NCI-H2196 (cell line): ENCODE data around the gene SRXN1.

Experiments used
- DNase-seq: peaks from one replicate; lab custom pipeline; 2025; ENCODE audit not compliant: unreplicated experiment; lab: John Stamatoyannopoulos, UW

Gene SRXN1

GRCh38 chr20:637559-637958 lies 15.4 kb downstream of the SRXN1 start:
- DNase-seq = no peak

GRCh38 chr20:635893-636338 lies 17.1 kb downstream of the SRXN1 start:
- DNase-seq = no peak

GRCh38 chr20:635028-635892 lies 17.7 kb downstream of the SRXN1 start:
- DNase-seq = no peak

GRCh38 chr20:634148-634925 lies 18.7 kb downstream of the SRXN1 start:
- DNase-seq = no peak

GRCh38 chr20:631101-631500 lies 21.9 kb downstream of the SRXN1 start:
- no peak for DNase-seq

- no peak for DNase-seq
Observed at GRCh38 chr20:626579-626978, 26.4 kb downstream of the SRXN1 start.

GRCh38 chr20:625360-625932 lies 27.6 kb downstream of the SRXN1 start:
- no peak for DNase-seq

GRCh38 chr20:623704-624103 lies 29.3 kb downstream of the SRXN1 start:
- no peak for DNase-seq

GRCh38 chr20:623021-623420 lies 30.0 kb downstream of the SRXN1 start:
- DNase-seq = no peak

- no peak for DNase-seq
Observed at GRCh38 chr20:622161-622560, 30.8 kb downstream of the SRXN1 start.

- DNase-seq = no peak
Observed at GRCh38 chr20:621125-621756, 31.8 kb downstream of the SRXN1 start.

GRCh38 chr20:620246-620645 lies 32.8 kb downstream of the SRXN1 start:
- DNase-seq = no peak

- DNase-seq = no peak
Observed at GRCh38 chr20:618980-619379, 34.0 kb downstream of the SRXN1 start.

- no peak for DNase-seq
Observed at GRCh38 chr20:617934-618690, 34.9 kb downstream of the SRXN1 start.

GRCh38 chr20:615514-615913 lies 37.5 kb downstream of the SRXN1 start:
- DNase-seq = no peak

- no peak for DNase-seq
Observed at GRCh38 chr20:611843-612185, 41.2 kb downstream of the SRXN1 start.

- no peak for DNase-seq
Observed at GRCh38 chr20:611047-611842, 41.8 kb downstream of the SRXN1 start.

- DNase-seq = no peak
Observed at GRCh38 chr20:610130-611046, 42.6 kb downstream of the SRXN1 start, which contains the start of gene TCF15. Gene TCF15 (minus strand): TSS chr20:610309. CDS start chr20:610237, 72 bp downstream.
